Memory B cell (primary cell): Measurements from ENCODE around the gene EXOSC2.

Source experiments
- ATAC-seq: fragments of 150-1000 bp; cut with Tn5 transposase; 2 replicates; pipeline ENCODE4 v1.10.0; 2021; ENCODE audit warnings: low read depth, mild to moderate bottlenecking, moderate library complexity
- DNase-seq, 2 donors: peaks; one replicate each; pipeline ENCODE4 v3.0.0; 2022; ENCODE audit warnings: low spot score in 2 of 2
- H3K27ac Mint-ChIP-seq: one replicate; pipeline ENCODE4 v1.8.0; 2022; ENCODE audit warnings: mild to moderate bottlenecking, moderate library complexity, mixed read lengths
- H3K27me3 Mint-ChIP-seq: one replicate; pipeline ENCODE4 v1.8.0; 2022; ENCODE audit warnings: mixed read lengths
- H3K36me3 Mint-ChIP-seq: one replicate; pipeline ENCODE4 v1.8.0; 2022; ENCODE audit warnings: mild to moderate bottlenecking, mixed read lengths
- H3K4me1 Mint-ChIP-seq: one replicate; pipeline ENCODE4 v1.8.0; 2022; ENCODE audit warnings: mixed read lengths
- H3K4me3 Mint-ChIP-seq: one replicate; pipeline ENCODE4 v1.8.0; 2022; ENCODE audit warnings: mild to moderate bottlenecking, moderate library complexity, mixed read lengths
- H3K9me3 Mint-ChIP-seq: one replicate; pipeline ENCODE4 v1.8.0; 2022; ENCODE audit warnings: mixed read lengths

The EXOSC2 gene

GRCh38 chr9:130693426-130694191, at the start of gene EXOSC2:
Gene EXOSC2 (plus strand): TSS chr9:130693780. CDS start chr9:130693792, 12 bp downstream.
- H3K27ac Mint-ChIP-seq: peak within 1 kb of the TSS; percentile 91
- H3K9me3 Mint-ChIP-seq: no peaks in the 10 kb centered on the region
- peak within 1 kb of the TSS; percentile 99 for H3K4me3 Mint-ChIP-seq
- peak; percentile 74 to 82 for DNase-seq
- peak; percentile 99 for ATAC-seq
- H3K36me3 Mint-ChIP-seq: peaks cover 18% of the 10 kb centered on the region
- no peaks in the 10 kb centered on the region for H3K27me3 Mint-ChIP-seq
- peaks cover 20% of the 10 kb centered on the region for H3K4me1 Mint-ChIP-seq

- Mint-ChIP-seq H3K36me3 (peaks cover 4% of the 10 kb centered on the region), H3K4me3 (no peak overlapping the region), H3K27me3 (peaks cover 11% of the 10 kb centered on the region), H3K27ac (no peak overlapping the region), H3K9me3 (peaks cover 2% of the 10 kb centered on the region), H3K4me1 (no peaks in the 10 kb centered on the region)
- ATAC-seq (no peak), DNase-seq (no peak)
These were observed 42.4 kb upstream of the EXOSC2 start for GRCh38 chr9:130651221-130651620.

GRCh38 chr9:130651752-130652151, 41.8 kb upstream of the EXOSC2 start:
- DNase-seq (no peak), ATAC-seq (no peak)
- Mint-ChIP-seq H3K27ac (no peak overlapping the region), H3K9me3 (no peaks in the 10 kb centered on the region), H3K4me3 (no peak overlapping the region), H3K36me3 (peaks cover 2% of the 10 kb centered on the region), H3K4me1 (no peaks in the 10 kb centered on the region), H3K27me3 (peaks cover 13% of the 10 kb centered on the region)

- no peak for DNase-seq
- peaks cover 2% of the 10 kb centered on the region for H3K4me1 Mint-ChIP-seq
- H3K9me3 Mint-ChIP-seq: no peaks in the 10 kb centered on the region
- H3K4me3 Mint-ChIP-seq: no peak overlapping the region
- no peak overlapping the region for H3K27ac Mint-ChIP-seq
- no peak for ATAC-seq
- H3K36me3 Mint-ChIP-seq: no peaks in the 10 kb centered on the region
- H3K27me3 Mint-ChIP-seq: peaks cover 28% of the 10 kb centered on the region
These were observed 38.7 kb upstream of the EXOSC2 start for GRCh38 chr9:130654879-130655278.

- Mint-ChIP-seq H3K27ac (no peak overlapping the region), H3K36me3 (no peaks in the 10 kb centered on the region), H3K9me3 (no peaks in the 10 kb centered on the region), H3K27me3 (peaks cover 31% of the 10 kb centered on the region), H3K4me3 (no peak overlapping the region), H3K4me1 (peaks cover 12% of the 10 kb centered on the region)
- ATAC-seq (no peak), DNase-seq (no peak)
These were observed 34.5 kb upstream of the EXOSC2 start for GRCh38 chr9:130658893-130659698.

GRCh38 chr9:130659699-130660248, 33.8 kb upstream of the EXOSC2 start:
- ATAC-seq: no peak
- Mint-ChIP-seq H3K27me3 (peaks cover 30% of the 10 kb centered on the region), H3K4me1 (peaks cover 12% of the 10 kb centered on the region), H3K36me3 (no peaks in the 10 kb centered on the region), H3K4me3 (peak overlapping the region; percentile 36), H3K27ac (no peak overlapping the region), H3K9me3 (no peaks in the 10 kb centered on the region)
- DNase-seq: no peak

- DNase-seq: no peak
- no peak overlapping the region for H3K4me3 Mint-ChIP-seq
These were observed 33.3 kb upstream of the EXOSC2 start for GRCh38 chr9:130660326-130660682.

GRCh38 chr9:130660683-130661450, 32.7 kb upstream of the EXOSC2 start:
- Mint-ChIP-seq H3K4me3 (peak overlapping the region; percentile 41), H3K27ac (no peak overlapping the region), H3K27me3 (peaks cover 33% of the 10 kb centered on the region), H3K4me1 (peaks cover 14% of the 10 kb centered on the region), H3K9me3 (no peaks in the 10 kb centered on the region), H3K36me3 (peaks cover 1% of the 10 kb centered on the region)
- no peak for ATAC-seq
- DNase-seq: no peak

More at GRCh38 chr9:130660326-130660682, 33.3 kb upstream of the EXOSC2 start:
- no peak for ATAC-seq
- peaks cover 34% of the 10 kb centered on the region for H3K27me3 Mint-ChIP-seq
- H3K36me3 Mint-ChIP-seq: peaks cover under 1% of the 10 kb centered on the region
- no peaks in the 10 kb centered on the region for H3K9me3 Mint-ChIP-seq
- H3K4me1 Mint-ChIP-seq: peaks cover 13% of the 10 kb centered on the region
- H3K27ac Mint-ChIP-seq: no peak overlapping the region

- Mint-ChIP-seq H3K9me3 (no peaks in the 10 kb centered on the region), H3K4me1 (peaks cover 14% of the 10 kb centered on the region), H3K4me3 (no peak overlapping the region), H3K36me3 (peaks cover 1% of the 10 kb centered on the region), H3K27ac (no peak overlapping the region), H3K27me3 (peaks cover 31% of the 10 kb centered on the region)
- peak in 1 of 2 donors; percentile 27 for DNase-seq
- ATAC-seq: no peak
These were observed 32.0 kb upstream of the EXOSC2 start for GRCh38 chr9:130661451-130662098.

- DNase-seq: peak in 1 of 2 donors; percentile 26
- H3K27ac Mint-ChIP-seq: no peak overlapping the region
- H3K4me1 Mint-ChIP-seq: peaks cover 14% of the 10 kb centered on the region
- H3K36me3 Mint-ChIP-seq: peaks cover 1% of the 10 kb centered on the region
- H3K27me3 Mint-ChIP-seq: peaks cover 26% of the 10 kb centered on the region
- ATAC-seq: no peak
- H3K4me3 Mint-ChIP-seq: peak overlapping the region; percentile 28
- no peaks in the 10 kb centered on the region for H3K9me3 Mint-ChIP-seq
These were observed 31.2 kb upstream of the EXOSC2 start for GRCh38 chr9:130662099-130662969.

GRCh38 chr9:130662970-130663257, 30.7 kb upstream of the EXOSC2 start:
- peaks cover 26% of the 10 kb centered on the region for H3K27me3 Mint-ChIP-seq
- ATAC-seq (no peak), DNase-seq (no peak)
- peak overlapping the region; percentile 10 for H3K27ac Mint-ChIP-seq
- no peaks in the 10 kb centered on the region for H3K9me3 Mint-ChIP-seq
- peaks cover 1% of the 10 kb centered on the region for H3K36me3 Mint-ChIP-seq
- peak overlapping the region; percentile 71 for H3K4me3 Mint-ChIP-seq
- H3K4me1 Mint-ChIP-seq: peaks cover 14% of the 10 kb centered on the region

GRCh38 chr9:130663258-130663976, 30.2 kb upstream of the EXOSC2 start:
- peaks cover 27% of the 10 kb centered on the region for H3K27me3 Mint-ChIP-seq
- DNase-seq (peak in 1 of 2 donors; percentile 29), ATAC-seq (peak; percentile 30)
- H3K4me3 Mint-ChIP-seq: peak overlapping the region; percentile 21
- H3K36me3 Mint-ChIP-seq: peaks cover 1% of the 10 kb centered on the region
- H3K4me1 Mint-ChIP-seq: peaks cover 14% of the 10 kb centered on the region
- no peaks in the 10 kb centered on the region for H3K9me3 Mint-ChIP-seq
- H3K27ac Mint-ChIP-seq: peak overlapping the region; percentile 10
